Adipocyte (in vitro differentiated cells): ENCODE measurements around the gene RYR3.

ENCODE experiments used
- DNase-seq: peaks from one replicate; pipeline ENCODE4 v3.0.0-alpha.2; 2015; ENCODE audit warnings: low read depth
- H3K27me3 ChIP-seq: replicated peaks from 2 replicates; pipeline ENCODE4 v1.7.0; 2013; ENCODE audit warnings: mild to moderate bottlenecking, low read length, moderate library complexity; ENCODE audit not compliant: control insufficient read depth, insufficient read depth
- H3K36me3 ChIP-seq: 2 replicates; pipeline ENCODE4 v1.7.0; 2013; ENCODE audit warnings: low read length, mild to moderate bottlenecking, moderate library complexity; ENCODE audit not compliant: control insufficient read depth, insufficient read depth, severe bottlenecking
- H3K4me1 ChIP-seq: 2 replicates; pipeline ENCODE4 v1.7.0; 2013; ENCODE audit warnings: mild to moderate bottlenecking, low read length, moderate library complexity; ENCODE audit not compliant: control insufficient read depth, insufficient read depth
- H3K4me3 ChIP-seq: 2 replicates; pipeline ENCODE4 v1.7.0; 2013; ENCODE audit warnings: mild to moderate bottlenecking, low read length, moderate library complexity
- H3K9ac ChIP-seq: 2 replicates; pipeline ENCODE4 v1.7.0; 2013; ENCODE audit warnings: mild to moderate bottlenecking, low read length, moderate library complexity
- H3K9me3 ChIP-seq: 2 replicates; pipeline ENCODE4 v1.7.0; 2013; ENCODE audit warnings: mild to moderate bottlenecking, low read length, moderate library complexity; ENCODE audit not compliant: control insufficient read depth

The RYR3 gene

GRCh38 chr15:33678602-33679001 lies 367.8 kb downstream of the RYR3 start:
- Histone ChIP-seq H3K9me3 (no peaks in the 10 kb centered on the region), H3K9ac (no peak overlapping the region), H3K27me3 (peaks cover 48% of the 10 kb centered on the region), H3K4me3 (no peak overlapping the region), H3K36me3 (no peaks in the 10 kb centered on the region), H3K4me1 (no peaks in the 10 kb centered on the region)
- DNase-seq = no peak

GRCh38 chr15:33679061-33679460 lies 368.3 kb downstream of the RYR3 start:
- no peaks in the 10 kb centered on the region for H3K9me3 ChIP-seq
- no peaks in the 10 kb centered on the region for H3K4me1 ChIP-seq
- H3K36me3 ChIP-seq = no peaks in the 10 kb centered on the region
- DNase-seq = no peak
- H3K9ac ChIP-seq = no peak overlapping the region
- H3K4me3 ChIP-seq = no peak overlapping the region
- peaks cover 44% of the 10 kb centered on the region for H3K27me3 ChIP-seq

- Histone ChIP-seq H3K27me3 (peaks cover 41% of the 10 kb centered on the region), H3K36me3 (no peaks in the 10 kb centered on the region), H3K4me1 (no peaks in the 10 kb centered on the region), H3K4me3 (no peak overlapping the region), H3K9me3 (no peaks in the 10 kb centered on the region), H3K9ac (no peak overlapping the region)
- DNase-seq = no peak
These were observed 369.6 kb downstream of the RYR3 start for GRCh38 chr15:33680336-33680735.

GRCh38 chr15:33693166-33693800 lies 382.5 kb downstream of the RYR3 start:
- no peak for DNase-seq
- no peak overlapping the region for H3K9ac ChIP-seq
- H3K4me1 ChIP-seq = no peaks in the 10 kb centered on the region
- no peaks in the 10 kb centered on the region for H3K9me3 ChIP-seq
- H3K36me3 ChIP-seq = no peaks in the 10 kb centered on the region
- no peak overlapping the region for H3K4me3 ChIP-seq
- peaks cover 33% of the 10 kb centered on the region for H3K27me3 ChIP-seq

- no peak for DNase-seq
- H3K27me3 ChIP-seq = peaks cover 53% of the 10 kb centered on the region
- H3K9ac ChIP-seq = no peak overlapping the region
- no peaks in the 10 kb centered on the region for H3K4me1 ChIP-seq
- H3K36me3 ChIP-seq = no peaks in the 10 kb centered on the region
- no peak overlapping the region for H3K4me3 ChIP-seq
- no peaks in the 10 kb centered on the region for H3K9me3 ChIP-seq
These were observed 387.4 kb downstream of the RYR3 start for GRCh38 chr15:33698126-33698525.

GRCh38 chr15:33699145-33699544 lies 388.4 kb downstream of the RYR3 start:
- no peaks in the 10 kb centered on the region for H3K9me3 ChIP-seq
- H3K27me3 ChIP-seq = peaks cover 52% of the 10 kb centered on the region

GRCh38 chr15:33699691-33700447 lies 389.1 kb downstream of the RYR3 start:
- Histone ChIP-seq H3K27me3 (peaks cover 48% of the 10 kb centered on the region), H3K4me3 (no peak overlapping the region), H3K36me3 (no peaks in the 10 kb centered on the region), H3K9me3 (no peaks in the 10 kb centered on the region), H3K4me1 (no peaks in the 10 kb centered on the region), H3K9ac (no peak overlapping the region)
- no peak for DNase-seq

More at GRCh38 chr15:33699145-33699544, 388.4 kb downstream of the RYR3 start:
- Histone ChIP-seq H3K36me3 (no peaks in the 10 kb centered on the region), H3K4me3 (no peak overlapping the region), H3K4me1 (no peaks in the 10 kb centered on the region), H3K9ac (no peak overlapping the region)
- DNase-seq = no peak

- no peaks in the 10 kb centered on the region for H3K36me3 ChIP-seq
- peaks cover 41% of the 10 kb centered on the region for H3K27me3 ChIP-seq
- H3K4me1 ChIP-seq = no peaks in the 10 kb centered on the region
- H3K9ac ChIP-seq = no peak overlapping the region
- H3K9me3 ChIP-seq = no peaks in the 10 kb centered on the region
- DNase-seq = peak; percentile 83
- no peak overlapping the region for H3K4me3 ChIP-seq
These were observed 390.0 kb downstream of the RYR3 start for GRCh38 chr15:33700695-33701303.

- H3K9ac ChIP-seq = no peak overlapping the region
- DNase-seq = no peak
- no peak overlapping the region for H3K4me3 ChIP-seq
- no peaks in the 10 kb centered on the region for H3K9me3 ChIP-seq
- H3K4me1 ChIP-seq = no peaks in the 10 kb centered on the region
- H3K27me3 ChIP-seq = peaks cover 37% of the 10 kb centered on the region
- H3K36me3 ChIP-seq = no peaks in the 10 kb centered on the region
These were observed 390.5 kb downstream of the RYR3 start for GRCh38 chr15:33701304-33701696.

GRCh38 chr15:33706173-33706572 lies 395.4 kb downstream of the RYR3 start:
- Histone ChIP-seq H3K27me3 (peaks cover 4% of the 10 kb centered on the region), H3K4me1 (no peaks in the 10 kb centered on the region), H3K4me3 (no peak overlapping the region), H3K36me3 (no peaks in the 10 kb centered on the region), H3K9me3 (peaks cover 14% of the 10 kb centered on the region), H3K9ac (no peak overlapping the region)
- DNase-seq = no peak

- no peaks in the 10 kb centered on the region for H3K4me1 ChIP-seq
- no peaks in the 10 kb centered on the region for H3K27me3 ChIP-seq
- no peaks in the 10 kb centered on the region for H3K36me3 ChIP-seq
These were observed 400.0 kb downstream of the RYR3 start for GRCh38 chr15:33710748-33711147.

More at GRCh38 chr15:33710748-33711147, 400.0 kb downstream of the RYR3 start:
- DNase-seq = no peak
- H3K4me3 ChIP-seq = no peak overlapping the region
- H3K9ac ChIP-seq = no peak overlapping the region
- H3K9me3 ChIP-seq = peaks cover 14% of the 10 kb centered on the region
